Measurements from ENCODE around the gene SMPD3. TPM values are rescaled to one million over a fixed set of nuclear protein-coding genes. Genes with fewer than 3 reads are reported as not detected.

Gene SMPD3
- total RNA-seq, 1 experiment from 2014 or later, result 1.4 TPM

Other genes with a start within 250 kb of the SMPD3 start
- gene ESRP2, start 212.4 kb downstream of the SMPD3 start, total RNA-seq (2021), result 48.5 to 55.0 TPM (median 49.8 TPM) in 3 replicates
- gene PLA2G15, start 203.1 kb downstream of the SMPD3 start, total RNA-seq (2021), result 9.4 to 10.2 TPM (median 9.8 TPM) in 3 replicates
- gene SLC7A6, start 184.0 kb downstream of the SMPD3 start, total RNA-seq (2021), result 27.4 TPM in 3 replicates
- 20.5 to 22.6 TPM (median 20.7 TPM) in 3 replicates for gene SLC7A6OS, start 137.6 kb downstream of the SMPD3 start, total RNA-seq (2021)
- gene PRMT7, start 137.5 kb downstream of the SMPD3 start, total RNA-seq (2021), result 50.3 to 59.3 TPM (median 52.5 TPM) in 3 replicates
- gene ZFP90, start 90.8 kb upstream of the SMPD3 start, total RNA-seq (2021), result 21.7 to 24.9 TPM (median 22.6 TPM) in 3 replicates
- 128 to 142 TPM (median 136 TPM) in 3 replicates for gene CDH3, start 196.8 kb upstream of the SMPD3 start, total RNA-seq (2021)

All from WTC11 (cell line).